ENCODE data around the gene IL20. TPM values are rescaled to one million over a fixed set of nuclear protein-coding genes. Genes with fewer than 3 reads are reported as not detected.

Gene IL20
- total RNA-seq = 0.53 TPM in 1 of 2 replicates, not detected in the other

- TF ChIP-seq CTCF (IDR thresholded peaks at IDR 0.05; ENCODE audit: insufficient read depth, low read length, severe bottlenecking) = peak; percentile 99
- Histone ChIP-seq H3K36me3 (ENCODE audit: control insufficient read depth, insufficient read depth, low read length) (no peaks in the 10 kb centered on the region), H3K4me3 (ENCODE audit: low read depth, low read length) (no peak within 1 kb of the TSS), H3K27me3 (ENCODE audit: control insufficient read depth, insufficient read depth, low read length) (no peaks in the 10 kb centered on the region)
- FAIRE-seq (peak; percentile 84), DNase-seq (ENCODE audit: low read depth) (peak; percentile 93)
Observed at GRCh38 chr1:206864939-206865671, at the start of gene IL20. Gene IL20 (plus strand): TSS chr1:206865623. CDS start chr1:206865853, 230 bp downstream.

GRCh38 chr1:206816390-206817287, 48.8 kb upstream of the IL20 start:
- no peaks in the 10 kb centered on the region for H3K27me3 ChIP-seq (ENCODE audit: control insufficient read depth, insufficient read depth, low read length)
- no peak overlapping the region for H3K4me3 ChIP-seq (ENCODE audit: low read depth, low read length)
- no peaks in the 10 kb centered on the region for H3K36me3 ChIP-seq (ENCODE audit: control insufficient read depth, insufficient read depth, low read length)
- DNase-seq (ENCODE audit: low read depth) = no peak
- TF ChIP-seq CTCF (IDR thresholded peaks at IDR 0.05; ENCODE audit: insufficient read depth, low read length, severe bottlenecking) = no peak
- FAIRE-seq = no peak

GRCh38 chr1:206821493-206821892, 43.9 kb upstream of the IL20 start:
- FAIRE-seq (no peak), DNase-seq (ENCODE audit: low read depth) (no peak)
- Histone ChIP-seq H3K36me3 (ENCODE audit: control insufficient read depth, insufficient read depth, low read length) (no peaks in the 10 kb centered on the region), H3K4me3 (ENCODE audit: low read depth, low read length) (no peak overlapping the region), H3K27me3 (ENCODE audit: control insufficient read depth, insufficient read depth, low read length) (no peaks in the 10 kb centered on the region)
- no peak for TF ChIP-seq CTCF (IDR thresholded peaks at IDR 0.05; ENCODE audit: insufficient read depth, low read length, severe bottlenecking)

GRCh38 chr1:206823727-206824126, 41.7 kb upstream of the IL20 start:
- FAIRE-seq = no peak
- no peak for TF ChIP-seq CTCF (IDR thresholded peaks at IDR 0.05; ENCODE audit: insufficient read depth, low read length, severe bottlenecking)
- H3K27me3 ChIP-seq (ENCODE audit: control insufficient read depth, insufficient read depth, low read length) = no peaks in the 10 kb centered on the region

GRCh38 chr1:206824331-206824730, 41.1 kb upstream of the IL20 start:
- Histone ChIP-seq H3K36me3 (ENCODE audit: control insufficient read depth, insufficient read depth, low read length) (no peaks in the 10 kb centered on the region), H3K27me3 (ENCODE audit: control insufficient read depth, insufficient read depth, low read length) (no peaks in the 10 kb centered on the region), H3K4me3 (ENCODE audit: low read depth, low read length) (no peak overlapping the region)
- DNase-seq (ENCODE audit: low read depth) = no peak
- TF ChIP-seq CTCF (IDR thresholded peaks at IDR 0.05; ENCODE audit: insufficient read depth, low read length, severe bottlenecking) = no peak
- no peak for FAIRE-seq

More at GRCh38 chr1:206823727-206824126, 41.7 kb upstream of the IL20 start:
- DNase-seq (ENCODE audit: low read depth) = no peak
- H3K4me3 ChIP-seq (ENCODE audit: low read depth, low read length) = no peak overlapping the region
- no peaks in the 10 kb centered on the region for H3K36me3 ChIP-seq (ENCODE audit: control insufficient read depth, insufficient read depth, low read length)
